Right lobe of liver (tissue), 4 donors: ENCODE data around the gene NEIL3.

ENCODE experiments used
- CTCF ChIP-seq, 4 donors: fragments of 200-600 bp in 3 of 4; fragments of 450-650 bp in 1 of 4; IDR thresholded peaks; one replicate each; pipeline versions ENCODE4 v1.5.1 to v1.8.0; 2016 to 2022; ENCODE audit warnings: antibody characterized with exemption in 4 of 4, mild to moderate bottlenecking in 2 of 4
- POLR2A ChIP-seq: fragments of 450-650 bp; IDR thresholded peaks from one replicate; pipeline ENCODE4 v1.6.1; 2017; ENCODE audit warnings: antibody characterized with exemption, mild to moderate bottlenecking
- donor health status: DM: no; HTN: no; CAD: no.
- donor health status: DM: no; HTN: no; CAD: no.
- donor health status: DM: no; HTN: yes; CAD: no.

DNA sequence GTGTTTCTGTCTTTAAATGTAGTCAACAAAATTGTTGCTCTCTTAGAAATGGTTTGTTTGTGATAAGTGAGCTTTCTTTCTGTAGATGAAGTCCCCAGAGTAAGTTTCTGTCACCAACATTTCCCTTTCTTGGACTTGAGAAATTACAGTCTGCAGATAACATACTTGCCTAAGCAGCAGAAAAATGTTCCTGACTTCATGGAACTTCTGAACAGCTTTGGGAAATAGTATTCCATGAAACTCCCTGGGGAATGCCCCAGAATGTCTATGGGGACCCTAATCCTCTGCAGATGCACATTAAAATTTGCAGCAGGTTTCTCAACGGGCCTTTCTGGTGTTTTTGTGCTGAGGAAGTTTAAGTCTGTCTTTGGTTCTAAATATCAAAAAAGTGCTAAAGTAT, 38.6 kb upstream of the NEIL3 start:
- TF ChIP-seq CTCF (IDR thresholded peaks at IDR 0.05) (no peak), POLR2A (no peak)
